Endothelial cell of hepatic sinusoid (primary cell): ENCODE measurements around the gene ZNF222.

ENCODE experiments used
- in situ Hi-C: cut with HindIII; loops from 2 replicates; pipeline ENCODE4 v1.10.0; 2017; ENCODE audit warnings: low sequenced_read_pairs

The ZNF222 gene

GRCh38 chr19:44025217-44025936, at the start of gene ZNF222:
ZNF222 (plus strand) TSS chr19:44025379; CDS start chr19:44025437, 58 bp downstream.
- in situ Hi-C loops: loop anchor here (5.0 kb wide), 1 partner anchor 73 kb away; the partner anchor contains the start of gene ZNF221

GRCh38 chr19:43976732-43977131, 48.4 kb upstream of the ZNF222 start:
- in situ Hi-C loops: no loop called here

- in situ Hi-C loops: no loop called here
These were observed 41.7 kb upstream of the ZNF222 start for GRCh38 chr19:43983544-43983911.

- in situ Hi-C loops: no loop called here
These were observed 41.1 kb upstream of the ZNF222 start, which contains the start of gene ZNF155 for GRCh38 chr19:43983912-43984686. ZNF155 (plus strand) TSS chr19:43984188; CDS start chr19:43988544, 4,356 bp downstream.

- in situ Hi-C loops: no loop called here
These were observed 40.5 kb upstream of the ZNF222 start for GRCh38 chr19:43984687-43985000.

GRCh38 chr19:43997631-43998290, 27.4 kb upstream of the ZNF222 start:
- in situ Hi-C loops: no loop called here

GRCh38 chr19:44002212-44002565, 23.0 kb upstream of the ZNF222 start:
- in situ Hi-C loops: no loop called here

GRCh38 chr19:44002566-44003460, 22.4 kb upstream of the ZNF222 start, which contains the start of gene ZNF230:
ZNF230 (plus strand) TSS chr19:44002957; CDS start chr19:44007079, 4,122 bp downstream.
- in situ Hi-C loops: no loop called here

- in situ Hi-C loops: no loop called here
These were observed 21.6 kb upstream of the ZNF222 start for GRCh38 chr19:44003461-44004009.

- in situ Hi-C loops: no loop called here
These were observed 19.2 kb upstream of the ZNF222 start for GRCh38 chr19:44005973-44006372.

- in situ Hi-C loops: no loop called here
These were observed 17.7 kb upstream of the ZNF222 start for GRCh38 chr19:44007473-44007872.

GRCh38 chr19:44010468-44010867, 14.7 kb upstream of the ZNF222 start:
- in situ Hi-C loops: no loop called here

- in situ Hi-C loops: no loop called here
These were observed 5.7 kb upstream of the ZNF222 start for GRCh38 chr19:44019498-44019897.

- in situ Hi-C loops: no loop called here
These were observed 4.0 kb upstream of the ZNF222 start for GRCh38 chr19:44021221-44021620.

GRCh38 chr19:44024900-44025216, 321 bp upstream of the ZNF222 start:
- in situ Hi-C loops: loop anchor here (5.0 kb wide), 1 partner anchor 73 kb away; the partner anchor contains the start of gene ZNF221

GRCh38 chr19:44026622-44027021, 1.4 kb downstream of the ZNF222 start:
- in situ Hi-C loops: loop anchor here (5.0 kb wide), 1 partner anchor 74 kb away; the partner anchor contains the start of gene ZNF221

GRCh38 chr19:44032001-44032610, 6.9 kb downstream of the ZNF222 start:
- in situ Hi-C loops: no loop called here

GRCh38 chr19:44042147-44042546, 17.0 kb downstream of the ZNF222 start:
- in situ Hi-C loops: no loop called here

- in situ Hi-C loops: no loop called here
These were observed 25.8 kb downstream of the ZNF222 start for GRCh38 chr19:44050740-44051649.
